GM12874 (cell line): ENCODE results near the gene PREX1.

Source experiments
- CTCF ChIP-seq: IDR thresholded peaks from 2 replicates; pipeline ENCODE4 v1.5.1; 2011; ENCODE audit warnings: low read depth, mild to moderate bottlenecking, control low read depth, low read length, moderate library complexity; ENCODE audit not compliant: insufficient read depth

The PREX1 gene

GRCh38 chr20:48626226-48626937, 201.4 kb downstream of the PREX1 start:
- no peak for TF ChIP-seq CTCF

GRCh38 chr20:48625136-48625900, 202.5 kb downstream of the PREX1 start:
- no peak for TF ChIP-seq CTCF

- no peak for TF ChIP-seq CTCF
Observed at GRCh38 chr20:48624315-48625020, 203.3 kb downstream of the PREX1 start.

GRCh38 chr20:48623906-48624265, 203.9 kb downstream of the PREX1 start:
- no peak for TF ChIP-seq CTCF

GRCh38 chr20:48623176-48623905, 204.5 kb downstream of the PREX1 start:
- TF ChIP-seq CTCF: no peak

DNA sequence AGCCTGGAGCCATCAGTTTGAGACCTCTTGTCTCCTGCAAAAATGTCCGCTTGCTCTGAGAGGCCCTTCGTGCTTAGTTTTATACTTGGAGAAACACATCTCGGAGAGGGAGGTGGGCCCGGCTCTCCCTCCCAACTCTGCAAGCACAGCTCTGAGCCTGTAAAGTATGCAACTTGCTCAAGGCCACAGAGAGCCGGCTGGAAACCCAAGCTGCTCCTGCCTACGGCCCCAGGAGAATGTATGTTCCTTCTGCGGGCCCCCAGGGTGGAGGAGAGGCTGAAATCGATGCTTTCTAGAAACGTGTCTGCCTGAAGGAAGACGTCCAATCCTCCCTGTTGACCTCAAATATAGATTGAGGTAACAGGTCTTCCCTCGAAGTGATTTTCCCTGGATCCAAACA, 205.4 kb downstream of the PREX1 start:
- TF ChIP-seq CTCF: no peak
